Endothelial cell of umbilical vein (primary cell): ENCODE results near the gene PPP2R5B.

ENCODE experiments used
- EZH2 ChIP-seq: IDR thresholded peaks from 2 replicates; pipeline ENCODE4 v1.6.1; 2012; ENCODE audit warnings: borderline replicate concordance, low read depth, mild to moderate bottlenecking, moderate library complexity, low read length, inconsistent platforms; ENCODE audit not compliant: severe bottlenecking
- FOS ChIP-seq: IDR thresholded peaks from 2 replicates; pipeline ENCODE4 v1.6.1; 2011; ENCODE audit warnings: mild to moderate bottlenecking, low read length, moderate library complexity, borderline replicate concordance; ENCODE audit not compliant: insufficient read depth
- GATA2 ChIP-seq: IDR thresholded peaks from 2 replicates; pipeline ENCODE4 v1.7.0; 2011; ENCODE audit warnings: low read depth, mild to moderate bottlenecking, moderate library complexity, mixed read lengths, low read length; ENCODE audit not compliant: insufficient read length, insufficient read depth
- JUN ChIP-seq: IDR thresholded peaks from 2 replicates; pipeline ENCODE4 v1.6.1; 2011; ENCODE audit warnings: borderline replicate concordance, low read depth; ENCODE audit not compliant: insufficient read length, insufficient read depth
- MYC ChIP-seq: IDR thresholded peaks from one replicate; pipeline ENCODE4 v1.6.1; 2011; ENCODE audit warnings: mild to moderate bottlenecking, low read depth, low read length
- POLR2A ChIP-seq: IDR thresholded peaks from 2 replicates; pipeline ENCODE4 v1.6.1; 2012; ENCODE audit warnings: low read depth, mild to moderate bottlenecking, control low read depth, low read length
- POLR2AphosphoS5 ChIP-seq: IDR thresholded peaks from 2 replicates; pipeline ENCODE4 v1.6.1; 2012; ENCODE audit warnings: low read depth, mild to moderate bottlenecking, control low read depth, low read length, moderate library complexity; ENCODE audit not compliant: insufficient read depth
- TF ChIP-seq, protein P1 (sequence below), 2 donors: IDR thresholded peaks; 1 replicate in 1 of 2; 2 replicates in 1 of 2; pipeline ENCODE4 v1.5.1; 2011; ENCODE audit warnings: low read length in 2 of 2, mild to moderate bottlenecking in 2 of 2, moderate library complexity in 2 of 2, control low read depth in 1 of 2, inconsistent platforms in 1 of 2, low read depth in 1 of 2; ENCODE audit not compliant: insufficient read depth in 1 of 2; ENCODE audit errors: extremely low read depth in 1 of 2
- TF ChIP-seq, protein P2 (sequence below): IDR thresholded peaks from 2 replicates; pipeline ENCODE4 v1.6.1; 2011; ENCODE audit not compliant: insufficient read depth, insufficient read length

DNA sequence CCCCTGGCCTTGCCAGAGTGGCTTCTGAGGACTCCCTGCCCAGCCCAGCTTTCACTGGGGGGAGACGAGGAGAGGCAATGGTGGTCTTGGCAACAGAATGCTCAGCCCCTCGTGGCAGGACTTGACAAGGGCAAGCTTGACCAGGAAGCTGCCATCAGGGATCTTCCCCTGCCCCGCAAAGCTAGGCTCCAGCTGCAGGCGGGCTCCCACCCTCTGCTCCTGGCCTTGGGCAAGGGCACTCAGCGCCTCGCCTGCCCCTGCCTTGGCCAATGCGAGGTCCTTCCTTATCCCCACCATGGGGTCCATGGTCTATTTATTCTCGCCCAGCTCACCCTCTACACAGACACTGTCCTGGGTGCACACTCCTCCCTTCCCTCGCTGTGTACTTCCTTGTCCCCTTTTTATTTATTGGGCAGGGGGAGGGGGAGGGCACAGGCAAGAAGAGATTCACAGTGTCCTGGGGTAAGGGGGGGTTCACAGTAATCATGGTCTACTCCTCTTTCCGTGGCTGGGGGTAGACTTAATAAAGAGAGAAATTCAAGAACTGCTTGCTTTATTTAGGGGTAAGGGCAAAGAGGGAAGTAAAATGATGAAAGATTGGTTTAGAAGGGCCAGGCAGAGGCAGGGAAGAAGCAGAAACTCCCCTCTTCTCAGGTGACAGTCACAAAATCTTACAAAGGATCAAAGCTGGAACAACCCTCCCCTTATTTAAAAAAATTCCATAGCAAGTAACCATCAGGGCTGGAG lies 9.6 kb downstream of the PPP2R5B start:
- TF ChIP-seq, protein P1, sequence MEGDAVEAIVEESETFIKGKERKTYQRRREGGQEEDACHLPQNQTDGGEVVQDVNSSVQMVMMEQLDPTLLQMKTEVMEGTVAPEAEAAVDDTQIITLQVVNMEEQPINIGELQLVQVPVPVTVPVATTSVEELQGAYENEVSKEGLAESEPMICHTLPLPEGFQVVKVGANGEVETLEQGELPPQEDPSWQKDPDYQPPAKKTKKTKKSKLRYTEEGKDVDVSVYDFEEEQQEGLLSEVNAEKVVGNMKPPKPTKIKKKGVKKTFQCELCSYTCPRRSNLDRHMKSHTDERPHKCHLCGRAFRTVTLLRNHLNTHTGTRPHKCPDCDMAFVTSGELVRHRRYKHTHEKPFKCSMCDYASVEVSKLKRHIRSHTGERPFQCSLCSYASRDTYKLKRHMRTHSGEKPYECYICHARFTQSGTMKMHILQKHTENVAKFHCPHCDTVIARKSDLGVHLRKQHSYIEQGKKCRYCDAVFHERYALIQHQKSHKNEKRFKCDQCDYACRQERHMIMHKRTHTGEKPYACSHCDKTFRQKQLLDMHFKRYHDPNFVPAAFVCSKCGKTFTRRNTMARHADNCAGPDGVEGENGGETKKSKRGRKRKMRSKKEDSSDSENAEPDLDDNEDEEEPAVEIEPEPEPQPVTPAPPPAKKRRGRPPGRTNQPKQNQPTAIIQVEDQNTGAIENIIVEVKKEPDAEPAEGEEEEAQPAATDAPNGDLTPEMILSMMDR (IDR thresholded peaks at IDR 0.05; ENCODE audit: extremely low read depth in 1 of 2, insufficient read depth in 1 of 2, low read depth in 1 of 2, low read length in 2 of 2), result no peak
- TF ChIP-seq POLR2A (no peak), EZH2 (no peak), FOS (no peak), POLR2AphosphoS5 (no peak), JUN (no peak), MYC (no peak), GATA2 (no peak)
- TF ChIP-seq, protein P2, sequence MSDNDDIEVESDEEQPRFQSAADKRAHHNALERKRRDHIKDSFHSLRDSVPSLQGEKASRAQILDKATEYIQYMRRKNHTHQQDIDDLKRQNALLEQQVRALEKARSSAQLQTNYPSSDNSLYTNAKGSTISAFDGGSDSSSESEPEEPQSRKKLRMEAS, result no peak
